ENCODE results near the gene TMEM151B. TPM values are rescaled to one million over a fixed set of nuclear protein-coding genes. Genes with fewer than 3 reads are reported as not detected.

Gene TMEM151B
- total RNA-seq, 1 experiment from 2014 or later: 9.9 TPM

GRCh38 chr6:44309092-44309491 lies 38.8 kb downstream of the TMEM151B start:
- DNase-seq (ENCODE audit: low spot score): no peak
- ChIA-PET CTCF (no interaction called here), POLR2A (ENCODE audit: low non-redundant PET) (no interaction called here)
- H3K27ac ChIP-seq (ENCODE audit: low read depth, low read length, poor library complexity, severe bottlenecking): no peak overlapping the region
- peaks cover 6% of the 10 kb centered on the region for H3K4me1 ChIP-seq (ENCODE audit: insufficient read depth, low read length, poor library complexity, severe bottlenecking)
- TF ChIP-seq, protein P1, sequence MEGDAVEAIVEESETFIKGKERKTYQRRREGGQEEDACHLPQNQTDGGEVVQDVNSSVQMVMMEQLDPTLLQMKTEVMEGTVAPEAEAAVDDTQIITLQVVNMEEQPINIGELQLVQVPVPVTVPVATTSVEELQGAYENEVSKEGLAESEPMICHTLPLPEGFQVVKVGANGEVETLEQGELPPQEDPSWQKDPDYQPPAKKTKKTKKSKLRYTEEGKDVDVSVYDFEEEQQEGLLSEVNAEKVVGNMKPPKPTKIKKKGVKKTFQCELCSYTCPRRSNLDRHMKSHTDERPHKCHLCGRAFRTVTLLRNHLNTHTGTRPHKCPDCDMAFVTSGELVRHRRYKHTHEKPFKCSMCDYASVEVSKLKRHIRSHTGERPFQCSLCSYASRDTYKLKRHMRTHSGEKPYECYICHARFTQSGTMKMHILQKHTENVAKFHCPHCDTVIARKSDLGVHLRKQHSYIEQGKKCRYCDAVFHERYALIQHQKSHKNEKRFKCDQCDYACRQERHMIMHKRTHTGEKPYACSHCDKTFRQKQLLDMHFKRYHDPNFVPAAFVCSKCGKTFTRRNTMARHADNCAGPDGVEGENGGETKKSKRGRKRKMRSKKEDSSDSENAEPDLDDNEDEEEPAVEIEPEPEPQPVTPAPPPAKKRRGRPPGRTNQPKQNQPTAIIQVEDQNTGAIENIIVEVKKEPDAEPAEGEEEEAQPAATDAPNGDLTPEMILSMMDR (conservative IDR thresholded peaks at IDR 0.05; ENCODE audit: low read depth, low read length): no peak
- no peak for TF ChIP-seq EZH2 (IDR thresholded peaks at IDR 0.05; ENCODE audit: borderline replicate concordance, low read depth, low read length, poor library complexity, severe bottlenecking)
- no peak overlapping the region for H3K4me3 ChIP-seq (ENCODE audit: low read depth, low read length, poor library complexity, severe bottlenecking)
- peaks cover 46% of the 10 kb centered on the region for H3K36me3 ChIP-seq (ENCODE audit: insufficient read depth, low read length, poor library complexity, severe bottlenecking)
- intact Hi-C loops (cut with micrococcal nuclease; ENCODE audit: unreplicated experiment): no loop called here
- no peaks in the 10 kb centered on the region for H3K9me3 ChIP-seq (ENCODE audit: low read depth, low read length, poor library complexity, severe bottlenecking)
- H3K27me3 ChIP-seq (replicated peaks; ENCODE audit: insufficient read depth, low read depth, low read length, poor library complexity): no peaks in the 10 kb centered on the region
- no TSS peak for BruUV-seq (replicated peaks)

- CTCF ChIA-PET: interaction anchor here (0.6 kb wide), 1 partner anchor 39 kb away, joined by 3 read pairs; the partner anchor contains the start of gene TMEM151B
- intact Hi-C loops (cut with micrococcal nuclease; ENCODE audit: unreplicated experiment): no loop called here
- no peak overlapping the region for H3K27ac ChIP-seq (ENCODE audit: low read depth, low read length, poor library complexity, severe bottlenecking)
- peaks cover 41% of the 10 kb centered on the region for H3K36me3 ChIP-seq (ENCODE audit: insufficient read depth, low read length, poor library complexity, severe bottlenecking)
- peaks cover 6% of the 10 kb centered on the region for H3K4me1 ChIP-seq (ENCODE audit: insufficient read depth, low read length, poor library complexity, severe bottlenecking)
- POLR2A ChIA-PET (ENCODE audit: low non-redundant PET): no interaction called here
- TF ChIP-seq EZH2 (IDR thresholded peaks at IDR 0.05; ENCODE audit: borderline replicate concordance, low read depth, low read length, poor library complexity, severe bottlenecking): no peak
- TF ChIP-seq, protein P1 (conservative IDR thresholded peaks at IDR 0.05; ENCODE audit: low read depth, low read length): no peak
- DNase-seq (ENCODE audit: low spot score): no peak
- no TSS peak for BruUV-seq (replicated peaks)
- no peak overlapping the region for H3K4me3 ChIP-seq (ENCODE audit: low read depth, low read length, poor library complexity, severe bottlenecking)
- H3K27me3 ChIP-seq (replicated peaks; ENCODE audit: insufficient read depth, low read depth, low read length, poor library complexity): no peaks in the 10 kb centered on the region
- H3K9me3 ChIP-seq (ENCODE audit: low read depth, low read length, poor library complexity, severe bottlenecking): no peaks in the 10 kb centered on the region
These were observed 39.4 kb downstream of the TMEM151B start for GRCh38 chr6:44309631-44310030.

DNA sequence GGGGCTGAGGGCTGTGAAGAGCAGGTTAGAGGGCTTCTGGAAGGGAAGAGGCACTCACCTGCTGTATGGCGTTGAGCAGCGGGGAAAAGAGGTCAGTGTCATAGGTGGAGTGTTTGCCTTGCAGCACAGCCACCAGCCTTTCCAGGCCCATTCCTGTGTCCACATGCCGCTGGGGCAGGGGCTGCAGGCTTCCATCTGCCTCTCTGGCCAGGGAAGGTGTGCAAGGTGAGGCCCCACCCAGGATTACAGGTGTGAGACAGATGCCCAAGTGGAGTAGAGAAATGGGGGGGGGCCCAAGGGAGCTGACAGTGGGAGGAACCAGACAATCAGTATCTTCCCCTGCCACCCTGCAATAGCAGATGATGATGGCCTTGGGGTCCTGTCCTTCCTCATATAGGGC lies 40.0 kb downstream of the TMEM151B start:
- Histone ChIP-seq H3K27ac (ENCODE audit: low read depth, low read length, poor library complexity, severe bottlenecking) (no peak overlapping the region), H3K4me3 (ENCODE audit: low read depth, low read length, poor library complexity, severe bottlenecking) (no peak overlapping the region), H3K4me1 (ENCODE audit: insufficient read depth, low read length, poor library complexity, severe bottlenecking) (peaks cover 6% of the 10 kb centered on the region), H3K36me3 (ENCODE audit: insufficient read depth, low read length, poor library complexity, severe bottlenecking) (peaks cover 35% of the 10 kb centered on the region), H3K27me3 (replicated peaks; ENCODE audit: insufficient read depth, low read depth, low read length, poor library complexity) (no peaks in the 10 kb centered on the region), H3K9me3 (ENCODE audit: low read depth, low read length, poor library complexity, severe bottlenecking) (no peaks in the 10 kb centered on the region)
- CTCF ChIA-PET: interaction anchor here (0.6 kb wide), 1 partner anchor 40 kb away, joined by 3 read pairs; the partner anchor contains the start of gene TMEM151B
- POLR2A ChIA-PET (ENCODE audit: low non-redundant PET): no interaction called here
- TF ChIP-seq, protein P1 (conservative IDR thresholded peaks at IDR 0.05; ENCODE audit: low read depth, low read length): no peak
- TF ChIP-seq EZH2 (IDR thresholded peaks at IDR 0.05; ENCODE audit: borderline replicate concordance, low read depth, low read length, poor library complexity, severe bottlenecking): no peak
- intact Hi-C loops (cut with micrococcal nuclease; ENCODE audit: unreplicated experiment): no loop called here
- DNase-seq (ENCODE audit: low spot score): no peak
- no TSS peak for BruUV-seq (replicated peaks)
